Body of pancreas (tissue), 4 donors: ENCODE measurements around the gene KIRREL3. TPM values are rescaled to one million over a fixed set of nuclear protein-coding genes. Genes with fewer than 3 reads are reported as not detected.

Experiments used
- ATAC-seq: fragments of 150-250 bp; one replicate; pipeline ENCODE4 v1.9.1; 2016
- DNase-seq, 4 donors: peaks; one replicate each; pipeline ENCODE4 v3.0.0-alpha.2; 2019
- H3K27ac ChIP-seq, 4 donors: fragments of 200-600 bp; sonication (generic); 1 replicate in 3 of 4; 2 replicates in 1 of 4; pipeline versions ENCODE4 v1.5.1 to v1.6.1; 2016 to 2019; ENCODE audit warnings: mild to moderate bottlenecking in 1 of 4, mixed read lengths in 1 of 4, moderate library complexity in 1 of 4
- H3K27me3 ChIP-seq, 2 donors: fragments of 200-600 bp; sonication (generic); one replicate each; pipeline ENCODE4 v1.6.0; 2016; ENCODE audit warnings: mild to moderate bottlenecking in 1 of 2
- H3K36me3 ChIP-seq, 2 donors: fragments of 200-600 bp; sonication (generic); replicated peaks in 1 of 2; 2 replicates each; pipeline ENCODE4 v1.5.1; 2016; ENCODE audit warnings: low read depth in 2 of 2; ENCODE audit not compliant: insufficient read depth in 1 of 2
- H3K4me1 ChIP-seq: fragments of 200-600 bp; sonication (generic); one replicate; pipeline ENCODE4 v1.6.0; 2016
- H3K4me3 ChIP-seq, 2 donors: fragments of 200-600 bp; sonication (generic); 1 replicate in 1 of 2; 2 replicates in 1 of 2; pipeline ENCODE4 v1.5.1; 2016 to 2019
- H3K9me3 ChIP-seq, 3 donors: fragments of 200-600 bp; sonication (generic); 1 replicate in 2 of 3; 2 replicates in 1 of 3; pipeline ENCODE4 v1.5.1; 2016
- CTCF ChIP-seq, 7 experiments: fragments of 450-650 bp in 4 of 7; fragments of 200-600 bp in 3 of 7; sonication (generic) in 3 of 7; IDR thresholded peaks; one replicate each; pipeline ENCODE4 v1.5.1; 2016 to 2019; ENCODE audit warnings: antibody characterized with exemption in 7 of 7
- POLR2A ChIP-seq, 3 donors: fragments of 450-650 bp; IDR thresholded peaks; one replicate each; pipeline ENCODE4 v1.6.1; 2016; ENCODE audit warnings: antibody characterized with exemption in 3 of 3, mild to moderate bottlenecking in 2 of 3
- WGBS, 2 donors: methylation state at CpG; one replicate each; pipeline ENCODE4 v1.1.5; 2017; 5-methylcytosine and 5-hydroxymethylcytosine counted together
- intact Hi-C: fragments of 100-400 bp; cut with DNase I; formaldehyde crosslinking; loops from one replicate; pipeline ENCODE4 v1.15.1; 2023
- total RNA-seq, 2 donors: library from RNA; depleted of rRNA; stranded (reverse); fragments of >200 nt; gene quantifications; one replicate each; pipeline ENCODE4 v1.1.0, GENCODE V29; 2016

Gene KIRREL3
- total RNA-seq, 2 donors from 2014 or later: 0.26 TPM; not detected in 1

DNA sequence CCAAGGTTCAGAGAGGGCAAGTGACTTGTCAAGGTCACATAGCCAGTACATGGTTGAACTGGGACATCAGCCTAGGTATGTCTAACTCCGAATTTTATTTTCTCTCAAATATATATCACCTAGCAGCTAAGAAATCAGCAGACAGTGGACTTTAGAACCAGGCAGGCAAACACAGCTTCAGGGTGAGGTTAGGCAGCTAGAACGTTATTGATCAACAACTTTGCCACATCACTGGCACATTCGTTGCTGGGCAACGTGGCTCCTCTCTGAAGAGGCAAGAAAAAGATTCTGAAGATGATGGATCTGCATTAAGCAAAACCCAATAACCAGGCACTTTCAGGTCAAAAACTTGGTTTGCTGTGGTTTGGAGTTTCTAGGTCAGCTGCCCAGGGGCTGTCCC, 258.0 kb downstream of the KIRREL3 start:
- peaks cover 0 to 4% of the 10 kb centered on the region in 2 donors for H3K27me3 ChIP-seq
- no peak for ATAC-seq
- TF ChIP-seq POLR2A (IDR thresholded peaks at IDR 0.05) (no peak), CTCF (IDR thresholded peaks at IDR 0.05) (no peak)
- 16 to 28% methylated on average over 4 of the region's 4 CpGs for WGBS, 2 donors
- no peaks in the 10 kb centered on the region for H3K9me3 ChIP-seq
- H3K36me3 ChIP-seq: no peaks in the 10 kb centered on the region
- H3K4me1 ChIP-seq: no peaks in the 10 kb centered on the region
- DNase-seq: peak in 2 of 4 donors; percentile 21 to 29
- H3K4me3 ChIP-seq: no peak overlapping the region
- no peak overlapping the region for H3K27ac ChIP-seq
- intact Hi-C loops: no loop called here

GRCh38 chr11:126740846-126741245, 259.7 kb downstream of the KIRREL3 start:
- peaks cover 0 to 4% of the 10 kb centered on the region in 2 donors for H3K27me3 ChIP-seq
- no peak overlapping the region for H3K4me3 ChIP-seq
- H3K36me3 ChIP-seq: no peaks in the 10 kb centered on the region
- H3K27ac ChIP-seq: no peak overlapping the region
- no peaks in the 10 kb centered on the region for H3K4me1 ChIP-seq
- DNase-seq (no peak), ATAC-seq (no peak)
- intact Hi-C loops: no loop called here
- no peaks in the 10 kb centered on the region for H3K9me3 ChIP-seq
- TF ChIP-seq POLR2A (IDR thresholded peaks at IDR 0.05) (no peak), CTCF (IDR thresholded peaks at IDR 0.05) (no peak)
- 63 to 70% methylated on average over 1 of the region's 1 CpG for WGBS, 2 donors

DNA sequence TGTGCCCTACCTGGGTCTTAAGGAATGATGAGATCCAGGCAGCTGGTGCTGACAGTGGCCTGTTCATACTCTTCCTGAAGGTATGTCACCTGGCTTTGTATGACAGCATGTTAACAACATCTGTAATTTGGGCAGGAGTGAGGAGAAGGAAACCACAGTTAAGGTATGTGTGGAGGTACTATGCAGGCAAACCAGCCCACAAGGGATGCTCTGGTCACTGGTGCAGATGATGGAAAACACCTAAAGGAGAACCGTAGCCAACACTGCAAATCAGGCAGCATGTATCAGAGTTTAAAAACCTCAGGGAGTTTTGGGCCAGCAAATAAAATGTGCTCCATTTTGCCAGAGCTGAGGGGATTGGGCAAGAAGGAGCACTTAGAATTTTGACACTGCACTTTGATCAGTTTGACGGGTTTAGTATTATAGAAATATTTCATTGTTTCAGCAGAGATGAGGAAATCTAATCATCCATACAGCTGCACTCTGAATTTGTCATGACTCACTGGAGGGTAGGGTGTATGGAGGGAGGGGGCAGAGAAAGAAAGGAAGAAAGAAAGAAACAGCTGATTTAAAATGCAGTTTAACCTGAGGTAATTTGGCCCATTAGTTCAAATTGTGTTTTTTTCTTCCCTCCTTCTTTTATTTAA, 260.9 kb downstream of the KIRREL3 start:
- TF ChIP-seq POLR2A (IDR thresholded peaks at IDR 0.05) (no peak), CTCF (IDR thresholded peaks at IDR 0.05) (no peak)
- no peaks in the 10 kb centered on the region for H3K36me3 ChIP-seq
- intact Hi-C loops: no loop called here
- H3K4me3 ChIP-seq: no peak overlapping the region
- no peak for DNase-seq
- H3K9me3 ChIP-seq: no peaks in the 10 kb centered on the region
- ATAC-seq: no peak
- no peaks in the 10 kb centered on the region for H3K4me1 ChIP-seq
- H3K27me3 ChIP-seq: peaks cover 0 to 4% of the 10 kb centered on the region in 2 donors
- WGBS, 2 donors: 55 to 76% methylated on average over 2 of the region's 2 CpGs
- H3K27ac ChIP-seq: no peak overlapping the region

- intact Hi-C loops: no loop called here
- TF ChIP-seq POLR2A (IDR thresholded peaks at IDR 0.05) (no peak), CTCF (IDR thresholded peaks at IDR 0.05) (no peak)
- WGBS, 2 donors: 54 to 56% methylated on average over 9 of the region's 9 CpGs
- Histone ChIP-seq H3K27me3 (peaks cover 0 to 4% of the 10 kb centered on the region in 2 donors), H3K27ac (no peak overlapping the region), H3K4me3 (no peak overlapping the region), H3K9me3 (no peaks in the 10 kb centered on the region), H3K36me3 (no peaks in the 10 kb centered on the region), H3K4me1 (no peaks in the 10 kb centered on the region)
- DNase-seq (no peak), ATAC-seq (no peak)
Measured at GRCh38 chr11:126738295-126739031, 262.1 kb downstream of the KIRREL3 start.
